C4-2B (cell line): ENCODE data around the gene CEP152.

Experiments used
- H3K27ac ChIP-seq: fragments of 450-650 bp; 2 replicates; pipeline ENCODE4 v1.5.1; 2017
- ZFX ChIP-seq: fragments of 450-650 bp; IDR thresholded peaks from 2 replicates; pipeline ENCODE4 v1.6.1; 2017
- TF ChIP-seq, protein P1 (sequence below): fragments of 450-650 bp; conservative IDR thresholded peaks from 2 replicates; pipeline ENCODE4 v1.5.1; 2017; ENCODE audit warnings: mild to moderate bottlenecking

Gene CEP152

DNA sequence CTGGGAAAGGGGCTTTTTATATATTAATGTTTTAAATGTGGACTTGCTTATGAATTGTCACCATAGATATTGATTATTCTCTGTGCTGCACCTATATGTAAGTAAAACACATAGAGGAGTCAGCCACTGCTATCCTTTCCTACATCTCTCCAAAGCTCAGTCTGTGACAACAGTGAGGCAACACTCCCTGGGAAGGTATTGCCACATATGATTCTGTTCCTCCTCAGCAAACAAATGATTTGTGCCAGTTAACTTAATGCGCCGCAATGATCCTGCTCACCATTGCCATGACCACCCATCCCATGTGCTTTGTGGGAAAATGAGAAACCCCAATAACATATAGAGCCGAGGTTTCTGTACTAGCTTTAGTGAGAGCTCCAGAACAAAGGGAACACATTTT, 90.2 kb downstream of the CEP152 start:
- no peak overlapping the region for H3K27ac ChIP-seq
- TF ChIP-seq, protein P1, sequence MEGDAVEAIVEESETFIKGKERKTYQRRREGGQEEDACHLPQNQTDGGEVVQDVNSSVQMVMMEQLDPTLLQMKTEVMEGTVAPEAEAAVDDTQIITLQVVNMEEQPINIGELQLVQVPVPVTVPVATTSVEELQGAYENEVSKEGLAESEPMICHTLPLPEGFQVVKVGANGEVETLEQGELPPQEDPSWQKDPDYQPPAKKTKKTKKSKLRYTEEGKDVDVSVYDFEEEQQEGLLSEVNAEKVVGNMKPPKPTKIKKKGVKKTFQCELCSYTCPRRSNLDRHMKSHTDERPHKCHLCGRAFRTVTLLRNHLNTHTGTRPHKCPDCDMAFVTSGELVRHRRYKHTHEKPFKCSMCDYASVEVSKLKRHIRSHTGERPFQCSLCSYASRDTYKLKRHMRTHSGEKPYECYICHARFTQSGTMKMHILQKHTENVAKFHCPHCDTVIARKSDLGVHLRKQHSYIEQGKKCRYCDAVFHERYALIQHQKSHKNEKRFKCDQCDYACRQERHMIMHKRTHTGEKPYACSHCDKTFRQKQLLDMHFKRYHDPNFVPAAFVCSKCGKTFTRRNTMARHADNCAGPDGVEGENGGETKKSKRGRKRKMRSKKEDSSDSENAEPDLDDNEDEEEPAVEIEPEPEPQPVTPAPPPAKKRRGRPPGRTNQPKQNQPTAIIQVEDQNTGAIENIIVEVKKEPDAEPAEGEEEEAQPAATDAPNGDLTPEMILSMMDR: no peak
- no peak for TF ChIP-seq ZFX

DNA sequence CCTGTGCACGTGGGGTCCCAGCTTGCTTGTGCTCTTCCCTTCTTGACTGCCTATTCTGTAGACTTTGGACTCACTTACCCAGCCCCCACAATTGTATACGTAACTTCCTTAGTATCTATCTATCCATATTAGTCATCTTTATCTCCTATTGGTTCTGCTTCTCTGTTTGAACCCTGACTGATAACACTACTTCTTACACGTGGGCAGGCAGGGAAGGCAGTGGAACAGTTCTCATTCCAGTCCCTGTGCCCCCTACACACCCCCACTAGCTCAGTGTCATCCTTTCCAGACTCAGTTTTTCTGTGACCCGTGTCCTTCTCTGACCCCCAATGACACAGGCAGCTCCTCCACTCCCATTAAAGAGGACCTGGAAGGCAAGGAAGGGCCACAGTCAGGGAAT, 91.2 kb downstream of the CEP152 start:
- TF ChIP-seq, protein P1: no peak
- TF ChIP-seq ZFX: no peak

DNA sequence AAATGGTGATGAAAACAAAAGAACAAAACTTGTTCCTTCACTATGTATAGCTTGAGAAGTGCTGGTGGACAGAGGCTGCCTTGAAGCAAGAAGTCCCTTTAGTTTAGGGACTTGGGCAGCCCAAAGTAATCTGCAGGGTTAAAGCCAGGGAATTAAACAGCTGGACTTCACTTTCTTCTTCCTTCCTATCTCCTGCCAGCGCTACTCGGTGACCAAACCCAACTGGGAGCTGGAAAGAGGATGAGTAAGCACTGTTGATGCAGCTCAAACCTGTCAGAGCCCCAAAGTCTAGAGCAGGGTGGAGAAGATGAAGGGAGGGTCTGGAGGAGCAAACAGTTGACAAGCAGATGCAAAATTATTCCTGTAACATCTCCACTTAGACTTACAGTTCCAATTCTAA, 92.2 kb downstream of the CEP152 start:
- no peak overlapping the region for H3K27ac ChIP-seq
- TF ChIP-seq ZFX: no peak
- TF ChIP-seq, protein P1: no peak

More for the DNA sequence above, 91.2 kb downstream of the CEP152 start:
- no peak overlapping the region for H3K27ac ChIP-seq

DNA sequence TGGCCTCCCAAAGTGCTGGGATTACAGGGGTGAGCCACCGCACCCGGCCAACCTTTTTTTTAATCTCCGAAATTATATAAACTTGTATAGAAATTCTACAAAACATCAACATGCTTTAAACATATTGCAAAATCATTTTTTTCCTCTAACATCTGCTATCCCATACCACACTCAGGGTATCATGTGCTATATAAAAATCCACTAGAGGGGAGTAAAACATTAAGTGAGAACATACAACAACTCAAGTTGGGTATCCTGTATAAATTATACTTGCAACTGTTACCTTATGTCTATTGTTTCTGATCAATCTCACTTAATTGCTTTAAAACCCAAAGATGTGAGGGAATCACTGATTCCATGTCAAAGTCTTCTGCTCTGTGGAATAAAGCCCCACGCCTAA, 93.4 kb downstream of the CEP152 start:
- TF ChIP-seq, protein P1: peak; percentile 22; the same call in 1 of the 2 replicates
- no peak for TF ChIP-seq ZFX
- H3K27ac ChIP-seq: no peak overlapping the region

DNA sequence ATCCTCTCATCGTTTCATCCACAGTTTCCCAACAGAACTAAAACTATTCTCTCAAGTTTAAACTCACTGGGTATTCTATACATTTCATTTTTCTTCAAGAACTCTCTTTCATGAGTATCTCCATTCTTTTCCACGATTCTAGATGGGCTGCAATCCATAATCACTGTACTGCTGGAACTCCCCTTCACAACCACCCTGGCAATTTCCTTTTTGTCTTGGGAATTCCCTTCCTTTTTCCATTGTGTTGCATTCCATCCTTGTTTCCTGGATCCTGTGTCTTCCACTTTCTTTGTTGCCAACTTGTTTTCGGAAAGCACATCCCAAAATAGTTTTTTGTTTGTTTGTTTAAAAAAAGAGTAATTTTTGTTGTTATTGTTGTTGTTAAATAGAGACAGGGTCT, 98.3 kb downstream of the CEP152 start:
- no peak overlapping the region for H3K27ac ChIP-seq
- TF ChIP-seq ZFX: no peak
- TF ChIP-seq, protein P1: no peak

DNA sequence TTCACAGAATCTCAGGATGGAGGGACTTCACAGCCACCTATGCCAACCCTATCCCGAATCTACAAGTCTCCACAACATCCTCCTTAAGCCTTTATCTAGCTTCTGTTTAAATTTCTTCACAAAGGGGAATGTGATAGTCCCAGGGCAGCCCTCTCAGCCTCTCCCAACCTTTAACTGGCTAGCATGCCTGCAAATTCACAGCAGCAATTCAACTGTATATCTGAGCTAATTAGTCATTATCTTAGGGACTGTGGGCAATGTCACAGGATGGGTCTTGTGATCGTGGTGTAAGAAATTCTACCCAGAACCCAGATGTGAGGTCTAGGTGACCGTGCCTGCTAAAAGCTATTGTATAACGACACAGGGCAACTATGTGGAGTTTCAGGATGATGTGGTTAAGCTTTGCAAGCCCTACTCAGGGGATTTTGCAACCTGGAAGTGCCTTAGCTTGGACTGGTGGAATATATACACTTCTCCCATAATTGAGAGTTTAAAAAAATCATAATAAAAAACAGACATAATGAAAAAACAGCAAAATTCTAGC, 99.8 kb downstream of the CEP152 start:
- TF ChIP-seq, protein P1: no peak
- TF ChIP-seq ZFX: no peak
- no peak overlapping the region for H3K27ac ChIP-seq

DNA sequence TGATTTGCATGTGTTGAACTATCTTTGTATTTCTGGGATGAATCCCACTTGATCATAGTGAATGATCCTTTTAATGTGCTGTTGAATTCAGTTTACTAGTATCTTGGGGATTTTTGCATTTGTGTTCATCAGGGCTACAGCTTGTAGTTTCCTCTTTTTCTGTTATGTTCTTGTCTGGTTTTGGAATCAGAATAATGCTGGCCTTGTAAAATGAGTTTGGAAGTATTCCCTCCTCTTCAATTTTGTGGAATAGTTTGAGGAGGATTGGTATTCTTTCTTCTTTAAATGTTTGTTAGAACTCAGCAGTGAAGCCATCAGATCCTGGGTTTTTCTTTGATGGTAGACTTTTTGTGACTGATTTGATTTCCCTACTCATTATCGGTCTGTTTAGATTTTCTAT, 102.2 kb downstream of the CEP152 start:
- no peak for TF ChIP-seq ZFX
- TF ChIP-seq, protein P1: no peak
- no peak overlapping the region for H3K27ac ChIP-seq
